HL-60 (cell line): ENCODE measurements around the gene PCSK5.

Experiments used
- DNase-seq, 2 experiments: peaks; one replicate each; pipeline ENCODE4 v3.0.0-alpha.2; 2010 to 2020; ENCODE audit warnings: low read depth in 1 of 2, low spot score in 1 of 2
- H3K27ac ChIP-seq: fragments of 250-450 bp; sonication (Bioruptor Pico); replicated peaks from 2 replicates; pipeline ENCODE4 v1.5.1; 2020; ENCODE audit warnings: mild to moderate bottlenecking, moderate library complexity
- H3K27me3 ChIP-seq: fragments of 250-450 bp; sonication (Bioruptor Pico); 2 replicates; pipeline ENCODE4 v1.5.1; 2021; ENCODE audit warnings: mild to moderate bottlenecking, moderate library complexity; ENCODE audit not compliant: insufficient read depth, poor library complexity, severe bottlenecking
- H3K4me3 ChIP-seq: replicated peaks from 2 replicates; pipeline ENCODE4 v1.5.1; 2011; ENCODE audit warnings: mild to moderate bottlenecking, control low read depth, low read length; ENCODE audit not compliant: insufficient read depth
- GABPA ChIP-seq: IDR thresholded peaks from 2 replicates; pipeline ENCODE4 v1.6.1; 2012; ENCODE audit warnings: low read depth
- POLR2AphosphoS5 ChIP-seq: IDR thresholded peaks from 2 replicates; pipeline ENCODE4 v1.6.1; 2012; ENCODE audit warnings: low read depth
- REST ChIP-seq: IDR thresholded peaks from 2 replicates; pipeline ENCODE4 v1.6.1; 2012; ENCODE audit warnings: low read depth; ENCODE audit not compliant: insufficient replicate concordance
- SPI1 ChIP-seq: IDR thresholded peaks from 2 replicates; pipeline ENCODE4 v1.6.1; 2012; ENCODE audit warnings: low read depth, mild to moderate bottlenecking, borderline replicate concordance
- TF ChIP-seq, protein P1 (sequence below): IDR thresholded peaks from one replicate; pipeline ENCODE4 v1.5.1; 2011; ENCODE audit warnings: low read length, control low read depth, inconsistent platforms; ENCODE audit not compliant: insufficient read depth

PCSK5 gene

DNA sequence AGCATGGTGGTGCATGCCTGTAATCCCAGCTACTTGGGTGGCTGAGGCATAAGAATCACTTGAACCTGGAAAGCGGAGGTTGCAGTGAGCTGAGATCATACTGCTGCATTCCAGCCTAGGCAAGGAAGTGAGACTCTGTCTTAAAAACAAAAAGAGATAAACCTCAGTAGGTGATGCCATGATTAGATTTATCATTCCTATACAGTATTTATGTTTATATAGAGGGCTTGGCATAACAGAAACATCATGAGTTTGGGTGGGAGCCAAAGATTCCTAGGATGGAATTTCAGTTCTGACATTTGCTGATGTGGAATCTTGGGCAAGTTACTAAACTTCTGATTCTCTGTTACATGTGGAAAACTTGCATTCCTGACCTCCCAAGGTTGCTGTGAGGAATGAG, 481.4 kb downstream of the PCSK5 start:
- TF ChIP-seq SPI1 (no peak), REST (no peak), POLR2AphosphoS5 (no peak)
- TF ChIP-seq, protein P1, sequence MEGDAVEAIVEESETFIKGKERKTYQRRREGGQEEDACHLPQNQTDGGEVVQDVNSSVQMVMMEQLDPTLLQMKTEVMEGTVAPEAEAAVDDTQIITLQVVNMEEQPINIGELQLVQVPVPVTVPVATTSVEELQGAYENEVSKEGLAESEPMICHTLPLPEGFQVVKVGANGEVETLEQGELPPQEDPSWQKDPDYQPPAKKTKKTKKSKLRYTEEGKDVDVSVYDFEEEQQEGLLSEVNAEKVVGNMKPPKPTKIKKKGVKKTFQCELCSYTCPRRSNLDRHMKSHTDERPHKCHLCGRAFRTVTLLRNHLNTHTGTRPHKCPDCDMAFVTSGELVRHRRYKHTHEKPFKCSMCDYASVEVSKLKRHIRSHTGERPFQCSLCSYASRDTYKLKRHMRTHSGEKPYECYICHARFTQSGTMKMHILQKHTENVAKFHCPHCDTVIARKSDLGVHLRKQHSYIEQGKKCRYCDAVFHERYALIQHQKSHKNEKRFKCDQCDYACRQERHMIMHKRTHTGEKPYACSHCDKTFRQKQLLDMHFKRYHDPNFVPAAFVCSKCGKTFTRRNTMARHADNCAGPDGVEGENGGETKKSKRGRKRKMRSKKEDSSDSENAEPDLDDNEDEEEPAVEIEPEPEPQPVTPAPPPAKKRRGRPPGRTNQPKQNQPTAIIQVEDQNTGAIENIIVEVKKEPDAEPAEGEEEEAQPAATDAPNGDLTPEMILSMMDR, result no peak
- DNase-seq, result no peak
- no peaks in the 10 kb centered on the region for H3K27me3 ChIP-seq
- no peak overlapping the region for H3K27ac ChIP-seq
- no peak overlapping the region for H3K4me3 ChIP-seq

DNA sequence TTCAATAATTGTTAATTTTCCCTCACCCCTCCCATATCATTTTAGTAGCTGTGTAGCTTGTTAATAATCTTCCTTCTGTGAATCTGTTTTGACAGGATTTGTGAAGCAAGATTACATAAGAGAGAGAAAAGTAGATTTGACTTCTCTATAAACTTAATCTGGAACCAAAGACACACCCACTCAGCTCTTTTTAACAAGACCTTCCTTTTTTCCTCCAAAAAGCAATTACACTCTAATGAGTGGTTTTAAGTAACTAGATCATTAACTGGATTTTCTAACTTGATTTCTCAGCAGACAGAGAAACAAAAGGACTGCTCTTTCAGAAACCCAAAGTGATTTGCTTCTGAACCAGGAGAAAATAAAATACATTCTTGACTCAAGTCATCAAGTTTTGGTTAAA, 481.9 kb downstream of the PCSK5 start:
- no peak overlapping the region for H3K4me3 ChIP-seq
- TF ChIP-seq, protein P1, result no peak
- TF ChIP-seq SPI1, result no peak
- TF ChIP-seq POLR2AphosphoS5, result no peak
- TF ChIP-seq REST, result no peak
- H3K27me3 ChIP-seq, result no peaks in the 10 kb centered on the region
- DNase-seq, result no peak
- no peak overlapping the region for H3K27ac ChIP-seq

DNA sequence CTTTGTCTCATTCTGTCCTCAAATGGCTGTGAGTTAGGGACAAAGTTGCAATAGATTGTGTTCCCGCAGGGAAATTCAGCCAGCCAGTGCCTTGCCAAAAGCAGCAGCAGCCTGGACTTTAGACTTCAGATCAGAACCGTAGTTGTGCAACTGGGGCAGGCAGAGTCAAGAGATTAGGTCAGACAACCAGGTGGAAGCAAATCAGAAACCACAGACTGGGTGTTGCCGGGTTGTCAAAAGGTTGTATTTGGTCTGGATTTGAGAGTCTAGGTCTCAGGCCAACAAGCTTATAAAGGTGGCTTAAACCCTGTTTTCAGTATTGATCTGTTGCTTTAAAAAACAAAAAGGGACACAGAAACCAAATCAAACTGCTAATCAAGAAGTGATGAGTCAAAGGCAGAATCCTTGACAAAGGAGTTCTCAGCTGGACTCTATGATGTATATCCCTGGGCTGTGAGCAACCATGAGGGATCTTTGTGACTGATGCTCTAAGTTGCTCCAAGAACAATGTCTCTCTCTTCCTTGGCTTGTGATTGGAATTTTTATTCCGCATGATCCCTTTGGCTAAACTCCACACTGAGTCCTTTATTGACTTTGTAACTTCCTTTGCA, 482.8 kb downstream of the PCSK5 start:
- Histone ChIP-seq H3K4me3 (no peak overlapping the region), H3K27ac (no peak overlapping the region), H3K27me3 (no peaks in the 10 kb centered on the region)
- TF ChIP-seq, protein P1, result no peak
- TF ChIP-seq SPI1 (no peak), POLR2AphosphoS5 (no peak), REST (no peak), GABPA (no peak)
- DNase-seq, result no peak
